Nephron progenitor cell (in vitro differentiated cells): Measurements from ENCODE around the gene TMEM72.

Experiments used
- DNase-seq: peaks from one replicate; pipeline ENCODE4 v3.0.0; 2021
- H3K27ac Mint-ChIP-seq: 2 replicates; pipeline ENCODE4 v1.8.0; 2021; ENCODE audit warnings: mild to moderate bottlenecking, moderate library complexity, mixed read lengths
- H3K27me3 Mint-ChIP-seq: 2 replicates; pipeline ENCODE4 v1.8.0; 2021; ENCODE audit warnings: mild to moderate bottlenecking, low read depth, mixed read lengths; ENCODE audit not compliant: poor library complexity
- H3K36me3 Mint-ChIP-seq: 2 replicates; pipeline ENCODE4 v1.8.0; 2021; ENCODE audit warnings: low read depth, mixed read lengths
- H3K4me1 Mint-ChIP-seq: 2 replicates; pipeline ENCODE4 v1.8.0; 2021; ENCODE audit warnings: mixed read lengths
- H3K4me3 Mint-ChIP-seq: 2 replicates; pipeline ENCODE4 v1.8.0; 2021; ENCODE audit warnings: mild to moderate bottlenecking, moderate library complexity, mixed read lengths
- H3K9me3 Mint-ChIP-seq: 2 replicates; pipeline ENCODE4 v1.8.0; 2021; ENCODE audit warnings: mild to moderate bottlenecking, moderate library complexity, mixed read lengths
- TF ChIP-seq, protein P1 (sequence below): fragments of 200-600 bp; sonication (generic); IDR thresholded peaks from 2 replicates; pipeline ENCODE4 v1.5.0; 2021; ENCODE audit warnings: antibody characterized with exemption

TMEM72 gene

GRCh38 chr10:44960088-44960460 is 48.9 kb downstream of the TMEM72 start:
- Mint-ChIP-seq H3K36me3 (peaks cover 16% of the 10 kb centered on the region), H3K27me3 (peaks cover 12% of the 10 kb centered on the region), H3K4me3 (peak overlapping the region; percentile 86), H3K27ac (no peak overlapping the region), H3K4me1 (peaks cover 79% of the 10 kb centered on the region), H3K9me3 (no peaks in the 10 kb centered on the region)
- TF ChIP-seq, protein P1, sequence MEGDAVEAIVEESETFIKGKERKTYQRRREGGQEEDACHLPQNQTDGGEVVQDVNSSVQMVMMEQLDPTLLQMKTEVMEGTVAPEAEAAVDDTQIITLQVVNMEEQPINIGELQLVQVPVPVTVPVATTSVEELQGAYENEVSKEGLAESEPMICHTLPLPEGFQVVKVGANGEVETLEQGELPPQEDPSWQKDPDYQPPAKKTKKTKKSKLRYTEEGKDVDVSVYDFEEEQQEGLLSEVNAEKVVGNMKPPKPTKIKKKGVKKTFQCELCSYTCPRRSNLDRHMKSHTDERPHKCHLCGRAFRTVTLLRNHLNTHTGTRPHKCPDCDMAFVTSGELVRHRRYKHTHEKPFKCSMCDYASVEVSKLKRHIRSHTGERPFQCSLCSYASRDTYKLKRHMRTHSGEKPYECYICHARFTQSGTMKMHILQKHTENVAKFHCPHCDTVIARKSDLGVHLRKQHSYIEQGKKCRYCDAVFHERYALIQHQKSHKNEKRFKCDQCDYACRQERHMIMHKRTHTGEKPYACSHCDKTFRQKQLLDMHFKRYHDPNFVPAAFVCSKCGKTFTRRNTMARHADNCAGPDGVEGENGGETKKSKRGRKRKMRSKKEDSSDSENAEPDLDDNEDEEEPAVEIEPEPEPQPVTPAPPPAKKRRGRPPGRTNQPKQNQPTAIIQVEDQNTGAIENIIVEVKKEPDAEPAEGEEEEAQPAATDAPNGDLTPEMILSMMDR: no peak
- DNase-seq: no peak

- DNase-seq: no peak
- Mint-ChIP-seq H3K27ac (peak overlapping the region; percentile 60), H3K4me1 (peaks cover 83% of the 10 kb centered on the region), H3K4me3 (peak overlapping the region; percentile 86), H3K36me3 (peaks cover 15% of the 10 kb centered on the region), H3K27me3 (peaks cover 12% of the 10 kb centered on the region), H3K9me3 (no peaks in the 10 kb centered on the region)
- TF ChIP-seq, protein P1: no peak
Observed at GRCh38 chr10:44960482-44961229, 49.5 kb downstream of the TMEM72 start.

DNA sequence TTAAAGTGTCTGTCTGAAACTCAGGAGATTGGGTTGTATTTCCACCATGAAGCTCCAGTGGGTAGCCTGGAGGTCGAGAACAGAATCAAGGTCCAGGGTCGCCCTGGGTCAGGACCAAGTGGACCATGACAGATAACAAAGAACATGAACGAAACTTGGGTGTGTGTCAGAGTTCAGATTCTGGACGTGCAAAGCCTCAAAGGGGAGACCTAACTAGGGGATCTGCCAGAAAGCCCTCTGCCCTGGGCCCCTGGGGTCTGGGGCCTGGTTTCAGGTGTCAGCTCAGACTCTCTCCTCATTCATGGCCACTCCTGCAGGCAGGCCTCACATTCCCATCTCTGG is 50.1 kb downstream of the TMEM72 start:
- Mint-ChIP-seq H3K4me3 (peak overlapping the region; percentile 86), H3K9me3 (no peaks in the 10 kb centered on the region), H3K27me3 (peaks cover 9% of the 10 kb centered on the region), H3K4me1 (peaks cover 83% of the 10 kb centered on the region), H3K27ac (peak overlapping the region; percentile 60), H3K36me3 (peaks cover 9% of the 10 kb centered on the region)
- no peak for DNase-seq
- TF ChIP-seq, protein P1: no peak

DNA sequence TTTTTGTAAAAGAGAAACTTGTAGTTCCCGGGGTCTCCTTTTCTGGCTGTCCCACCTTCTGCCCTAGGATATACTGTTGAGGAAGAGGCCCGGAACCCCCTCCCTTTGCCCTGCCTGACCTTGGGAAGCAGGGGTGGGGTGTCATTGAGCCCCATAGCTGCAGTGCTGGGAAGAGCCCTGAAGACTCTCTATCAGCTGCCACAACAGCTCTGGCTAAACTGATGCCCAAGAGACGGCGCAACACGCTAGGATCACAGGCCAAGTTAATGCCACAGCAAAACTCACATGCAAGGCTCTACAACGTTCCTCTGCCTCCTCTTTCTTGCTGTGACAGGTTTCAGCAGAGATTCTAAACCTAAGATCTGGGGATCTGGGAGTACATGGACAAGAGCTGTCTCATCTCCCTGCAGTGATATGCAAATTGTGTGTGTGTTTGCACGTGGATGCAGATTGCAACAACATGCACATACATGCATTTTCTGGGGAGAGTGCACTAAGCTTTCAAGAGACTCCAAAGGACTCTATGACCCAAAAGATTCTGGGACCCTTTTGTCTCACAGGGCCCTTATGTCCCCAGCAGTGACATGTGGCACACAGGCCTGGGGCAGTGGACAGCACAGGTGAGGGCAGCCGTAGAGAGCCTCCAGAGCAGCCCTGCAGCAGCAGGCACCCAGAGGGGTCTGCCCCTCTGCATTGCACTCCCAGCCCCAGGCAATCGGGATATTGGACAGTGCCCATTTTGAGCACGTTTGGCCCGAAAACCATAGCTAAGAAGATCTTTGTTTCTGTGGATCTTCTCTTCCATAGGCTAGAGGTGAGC is 51.0 kb downstream of the TMEM72 start:
- Mint-ChIP-seq H3K4me1 (peaks cover 91% of the 10 kb centered on the region), H3K9me3 (no peaks in the 10 kb centered on the region), H3K27me3 (peaks cover 12% of the 10 kb centered on the region), H3K4me3 (peak overlapping the region; percentile 60), H3K36me3 (peaks cover under 1% of the 10 kb centered on the region), H3K27ac (peak overlapping the region; percentile 8)
- DNase-seq: no peak
- TF ChIP-seq, protein P1: no peak

GRCh38 chr10:44962870-44963738 is 52.0 kb downstream of the TMEM72 start:
- DNase-seq: no peak
- Mint-ChIP-seq H3K4me1 (peaks cover 94% of the 10 kb centered on the region), H3K9me3 (no peaks in the 10 kb centered on the region), H3K27ac (peak overlapping the region; percentile 92), H3K36me3 (no peaks in the 10 kb centered on the region), H3K27me3 (peaks cover 14% of the 10 kb centered on the region), H3K4me3 (peak overlapping the region; percentile 47)
- TF ChIP-seq, protein P1: peak; percentile 21
